ENCODE results near the gene VASN.

DNA sequence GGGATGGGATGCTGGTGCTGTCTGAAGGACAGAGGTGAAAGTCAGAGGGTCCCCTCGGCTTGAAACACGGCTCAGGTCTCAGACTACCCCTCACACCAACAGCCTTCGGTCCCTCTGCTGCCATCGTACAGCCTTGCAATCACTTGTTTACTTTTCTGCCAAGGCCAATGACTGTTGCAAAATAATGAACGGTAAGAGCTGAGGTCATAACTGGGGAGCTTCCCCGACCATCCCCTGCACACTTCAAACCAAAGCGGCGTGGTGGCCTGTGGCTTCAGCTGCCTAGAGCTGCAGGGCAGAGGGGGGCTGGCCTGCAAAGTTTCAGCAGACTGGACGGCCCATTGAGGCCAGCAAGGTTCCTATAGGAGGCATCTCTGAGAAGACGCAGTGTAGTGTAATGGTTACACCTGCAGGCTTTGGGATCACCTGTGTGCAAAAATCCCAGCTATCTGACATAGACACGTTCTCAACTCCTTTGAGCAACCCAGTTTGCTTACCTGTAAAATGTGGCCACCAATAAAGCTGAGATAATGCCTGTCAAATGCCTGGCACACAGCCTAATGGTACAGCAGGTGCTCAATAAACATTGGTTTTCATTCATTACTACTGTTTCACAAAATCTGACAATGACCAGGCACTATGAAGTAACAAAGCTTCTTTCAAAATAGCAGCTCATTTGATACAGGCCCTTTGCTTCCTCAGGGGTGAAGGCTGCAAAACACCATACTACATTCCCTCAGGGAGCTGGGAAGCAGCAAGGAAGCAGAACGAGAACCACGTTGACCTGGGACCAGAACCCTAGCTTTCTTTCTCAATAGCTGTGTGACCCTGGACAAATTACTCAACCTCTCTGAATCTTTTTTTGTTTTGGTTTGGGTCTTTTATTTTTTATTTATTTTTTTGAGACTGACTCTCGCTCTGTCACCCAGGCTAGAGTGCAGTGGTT is 25.5 kb upstream of the VASN start:
- TF ChIP-seq, protein P1, sequence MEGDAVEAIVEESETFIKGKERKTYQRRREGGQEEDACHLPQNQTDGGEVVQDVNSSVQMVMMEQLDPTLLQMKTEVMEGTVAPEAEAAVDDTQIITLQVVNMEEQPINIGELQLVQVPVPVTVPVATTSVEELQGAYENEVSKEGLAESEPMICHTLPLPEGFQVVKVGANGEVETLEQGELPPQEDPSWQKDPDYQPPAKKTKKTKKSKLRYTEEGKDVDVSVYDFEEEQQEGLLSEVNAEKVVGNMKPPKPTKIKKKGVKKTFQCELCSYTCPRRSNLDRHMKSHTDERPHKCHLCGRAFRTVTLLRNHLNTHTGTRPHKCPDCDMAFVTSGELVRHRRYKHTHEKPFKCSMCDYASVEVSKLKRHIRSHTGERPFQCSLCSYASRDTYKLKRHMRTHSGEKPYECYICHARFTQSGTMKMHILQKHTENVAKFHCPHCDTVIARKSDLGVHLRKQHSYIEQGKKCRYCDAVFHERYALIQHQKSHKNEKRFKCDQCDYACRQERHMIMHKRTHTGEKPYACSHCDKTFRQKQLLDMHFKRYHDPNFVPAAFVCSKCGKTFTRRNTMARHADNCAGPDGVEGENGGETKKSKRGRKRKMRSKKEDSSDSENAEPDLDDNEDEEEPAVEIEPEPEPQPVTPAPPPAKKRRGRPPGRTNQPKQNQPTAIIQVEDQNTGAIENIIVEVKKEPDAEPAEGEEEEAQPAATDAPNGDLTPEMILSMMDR (IDR thresholded peaks at IDR 0.05; ENCODE audit: low read length), result no peak
- TF ChIP-seq EZH2 (optimal IDR thresholded peaks at IDR 0.05; ENCODE audit: low read depth, low read length), result no peak
